Duodenal mucosa (tissue), 2 donors: ENCODE results near the gene ZFAND3.

Experiments used
- H3K27ac ChIP-seq: one replicate; pipeline ENCODE4 v1.7.0; 2013; ENCODE audit warnings: low read depth, low read length
- H3K27me3 ChIP-seq, 2 donors: one replicate each; pipeline ENCODE4 v1.7.0; 2013; ENCODE audit warnings: low read length in 2 of 2, control low read depth in 1 of 2; ENCODE audit not compliant: insufficient read depth in 2 of 2, control insufficient read depth in 1 of 2
- H3K36me3 ChIP-seq, 2 donors: one replicate each; pipeline ENCODE4 v1.7.0; 2013; ENCODE audit warnings: low read length in 2 of 2, control low read depth in 1 of 2; ENCODE audit not compliant: insufficient read depth in 2 of 2, control insufficient read depth in 1 of 2
- H3K4me1 ChIP-seq, 2 donors: one replicate each; pipeline ENCODE4 v1.7.0; 2013; ENCODE audit warnings: low read length in 2 of 2, control low read depth in 1 of 2; ENCODE audit not compliant: insufficient read depth in 2 of 2, control insufficient read depth in 1 of 2
- H3K4me3 ChIP-seq, 2 donors: one replicate each; pipeline ENCODE4 v1.7.0; 2013; ENCODE audit warnings: low read length in 2 of 2, low read depth in 1 of 2
- H3K9ac ChIP-seq, 2 donors: one replicate each; pipeline ENCODE4 v1.7.0; 2013; ENCODE audit warnings: low read length in 2 of 2, low read depth in 1 of 2
- H3K9me3 ChIP-seq, 2 donors: one replicate each; pipeline ENCODE4 v1.7.0; 2013; ENCODE audit warnings: low read length in 2 of 2, control low read depth in 1 of 2; ENCODE audit not compliant: control insufficient read depth in 1 of 2

Gene ZFAND3

DNA sequence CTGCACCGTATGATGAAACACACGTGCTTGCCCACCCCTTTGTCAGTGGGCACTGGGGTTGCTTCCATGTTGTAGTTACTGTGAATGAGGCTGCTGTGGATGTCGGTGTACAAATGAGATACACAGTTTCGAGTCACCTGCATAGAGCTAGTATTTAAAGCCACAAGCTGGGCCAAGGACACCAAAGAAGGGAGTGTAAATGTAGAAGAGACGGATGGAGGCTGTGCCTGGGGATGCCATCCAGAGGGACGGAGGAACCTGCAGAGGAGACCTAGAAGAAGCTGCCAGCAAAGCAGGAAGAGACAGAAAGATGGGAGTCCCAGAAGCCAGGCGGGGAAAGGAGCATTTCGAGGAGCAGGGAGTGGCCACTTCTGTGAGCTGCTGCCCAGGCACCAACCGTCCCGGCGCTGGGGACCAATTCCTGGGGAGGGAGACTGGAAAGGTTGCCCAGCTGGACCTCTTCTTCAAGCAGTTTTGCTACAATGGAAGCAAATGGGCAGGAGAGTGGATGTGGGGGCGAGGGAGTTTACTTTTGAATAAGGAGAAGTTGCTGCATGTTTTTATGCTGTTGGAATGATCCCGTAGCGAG is 339.3 kb downstream of the ZFAND3 start:
- Histone ChIP-seq H3K4me1 (peaks cover 4 to 5% of the 10 kb centered on the region in 2 donors), H3K9me3 (no peaks in the 10 kb centered on the region), H3K27ac (no peak overlapping the region), H3K36me3 (peaks cover 0 to 7% of the 10 kb centered on the region in 2 donors), H3K9ac (no peak overlapping the region), H3K4me3 (no peak overlapping the region), H3K27me3 (no peaks in the 10 kb centered on the region)

DNA sequence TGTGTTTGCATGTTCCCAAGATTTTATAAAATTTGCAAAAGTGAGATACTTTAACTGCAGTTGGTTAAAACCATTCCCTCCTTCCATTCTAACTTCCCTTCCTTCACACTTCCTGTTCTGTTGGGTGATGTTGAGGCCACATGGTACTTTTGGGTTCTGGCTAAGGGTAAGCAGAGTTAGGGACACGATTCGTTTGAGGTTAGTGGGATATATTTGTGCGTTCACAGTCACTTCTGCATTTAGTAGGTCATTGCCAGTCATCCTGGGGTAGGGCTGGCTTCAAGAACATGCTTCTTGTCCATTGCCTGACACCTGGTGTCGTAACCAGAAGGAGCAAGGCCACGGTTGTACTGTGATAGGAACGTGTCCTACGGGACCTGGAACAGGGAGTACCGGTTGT is 340.1 kb downstream of the ZFAND3 start:
- Histone ChIP-seq H3K36me3 (peaks cover 0 to 5% of the 10 kb centered on the region in 2 donors), H3K27me3 (no peaks in the 10 kb centered on the region), H3K9me3 (no peaks in the 10 kb centered on the region), H3K9ac (no peak overlapping the region), H3K27ac (no peak overlapping the region), H3K4me3 (no peak overlapping the region), H3K4me1 (peaks cover 9 to 10% of the 10 kb centered on the region in 2 donors)

DNA sequence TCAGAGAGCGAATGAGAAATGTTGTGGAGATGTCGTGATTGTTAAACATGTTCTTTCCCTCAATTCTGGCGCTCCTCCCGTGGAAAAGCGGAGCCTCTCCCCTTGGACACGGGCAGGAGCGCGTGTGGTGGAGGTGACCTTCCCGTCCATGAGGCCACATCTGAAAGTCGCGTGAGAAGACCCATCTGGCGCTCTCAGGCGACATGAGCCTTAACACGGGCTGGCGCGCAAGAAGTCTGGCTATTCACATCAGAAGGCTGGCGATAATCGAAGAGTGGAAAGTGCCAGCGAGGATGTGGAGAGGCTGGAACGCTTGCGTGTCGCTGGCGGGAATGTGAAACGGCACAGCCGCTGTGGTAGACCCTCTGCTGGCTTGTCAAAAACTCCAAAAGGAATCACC is 341.3 kb downstream of the ZFAND3 start:
- Histone ChIP-seq H3K9me3 (no peaks in the 10 kb centered on the region), H3K4me1 (peaks cover 9 to 10% of the 10 kb centered on the region in 2 donors), H3K9ac (no peak overlapping the region), H3K27me3 (no peaks in the 10 kb centered on the region), H3K27ac (no peak overlapping the region), H3K4me3 (no peak overlapping the region), H3K36me3 (peaks cover 0 to 5% of the 10 kb centered on the region in 2 donors)

DNA sequence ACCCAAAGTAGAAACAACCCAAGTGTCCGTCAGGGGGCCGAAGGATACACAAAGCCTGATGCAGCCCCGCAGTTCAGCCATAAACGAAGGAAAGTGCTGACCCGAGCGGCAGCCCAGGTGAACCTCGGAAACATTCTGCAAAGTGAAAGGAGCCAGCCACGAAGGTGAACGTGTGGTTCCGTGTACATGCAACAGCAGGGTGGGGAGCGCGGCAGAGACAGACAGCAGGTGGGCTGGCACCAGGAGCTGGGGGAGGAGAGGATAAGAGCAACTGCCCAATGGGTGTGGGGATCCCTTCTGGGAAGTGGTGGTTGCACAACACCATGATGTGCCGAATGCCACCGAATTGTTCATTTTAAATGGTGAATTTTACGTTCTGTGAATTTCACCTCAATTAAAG is 341.8 kb downstream of the ZFAND3 start:
- Histone ChIP-seq H3K36me3 (peaks cover 0 to 5% of the 10 kb centered on the region in 2 donors), H3K27ac (no peak overlapping the region), H3K27me3 (no peaks in the 10 kb centered on the region), H3K4me3 (no peak overlapping the region), H3K9ac (no peak overlapping the region), H3K4me1 (peaks cover 9 to 10% of the 10 kb centered on the region in 2 donors), H3K9me3 (no peaks in the 10 kb centered on the region)

DNA sequence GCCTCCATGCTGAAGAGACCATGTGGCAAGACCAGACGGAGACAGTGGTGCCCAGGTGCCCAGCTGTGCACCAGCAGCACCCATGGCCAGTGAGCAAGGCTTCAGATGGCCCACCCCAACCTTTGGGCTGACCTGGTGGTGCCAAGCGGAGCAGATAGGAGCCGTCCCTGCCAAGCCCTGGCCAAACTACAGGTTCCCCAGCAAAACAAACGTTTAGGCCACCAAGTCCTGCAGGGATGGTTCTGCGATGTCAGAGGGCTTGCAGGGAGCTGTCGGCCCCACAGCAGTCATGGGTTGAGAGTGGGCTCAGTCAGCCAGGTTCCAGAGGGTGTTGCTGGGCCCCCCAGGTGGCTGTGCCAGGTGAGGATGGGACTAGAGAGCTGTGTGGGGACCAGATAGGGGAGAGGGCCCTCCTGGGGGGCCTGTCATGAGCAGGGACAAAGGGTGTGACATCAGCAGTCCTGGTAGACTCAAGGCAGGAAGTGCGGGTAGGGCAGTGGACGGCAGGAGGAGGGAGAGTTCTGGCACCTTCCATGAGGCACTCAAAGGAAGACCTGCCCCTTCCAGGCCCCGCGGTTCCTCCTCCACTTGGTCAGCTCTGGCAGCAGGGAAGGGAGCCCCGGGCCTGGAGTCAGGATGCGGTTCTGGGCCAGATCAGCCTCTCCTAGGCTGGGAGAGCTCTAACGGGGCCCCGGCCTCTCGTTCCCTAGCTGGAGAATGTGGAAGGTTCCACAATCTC is 342.4 kb downstream of the ZFAND3 start:
- Histone ChIP-seq H3K9ac (no peak overlapping the region), H3K4me3 (no peak overlapping the region), H3K27me3 (no peaks in the 10 kb centered on the region), H3K36me3 (peaks cover 0 to 5% of the 10 kb centered on the region in 2 donors), H3K4me1 (peaks cover 9 to 10% of the 10 kb centered on the region in 2 donors), H3K27ac (no peak overlapping the region), H3K9me3 (no peaks in the 10 kb centered on the region)

DNA sequence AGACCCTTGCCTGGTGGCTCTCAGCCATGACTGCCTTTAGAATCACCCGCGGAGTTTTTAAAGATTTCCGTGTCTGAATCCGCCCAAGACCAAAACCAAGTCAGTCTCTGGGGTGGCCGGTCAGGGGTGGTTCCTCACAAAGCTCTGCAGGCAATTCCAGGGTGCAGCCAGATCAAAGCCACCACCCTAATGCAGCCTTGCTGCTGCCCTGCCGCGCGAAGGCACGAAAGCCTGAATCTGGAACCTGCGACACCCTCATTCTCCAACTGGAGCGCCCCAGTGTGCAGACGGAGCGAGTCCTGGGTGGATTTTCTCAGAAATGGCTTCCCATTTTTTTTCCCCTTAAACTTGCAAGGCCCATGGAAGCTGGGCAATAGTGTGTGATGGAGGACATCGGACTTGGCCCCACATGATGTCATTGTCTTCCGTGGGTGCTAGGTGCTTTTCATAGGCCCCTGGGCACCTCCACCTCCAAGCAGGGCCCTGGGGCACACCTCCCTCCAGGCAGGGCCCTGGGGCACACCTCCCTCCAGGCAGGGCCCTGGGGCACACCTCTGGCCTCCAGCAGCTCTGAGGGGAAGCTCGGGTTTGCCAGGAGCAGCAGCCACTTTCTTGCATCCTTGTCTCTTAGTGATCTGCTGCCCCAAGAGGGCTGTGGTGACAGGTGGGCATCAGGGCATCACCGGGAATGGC is 343.1 kb downstream of the ZFAND3 start:
- no peak overlapping the region for H3K27ac ChIP-seq
- H3K4me3 ChIP-seq, result no peak overlapping the region
- no peaks in the 10 kb centered on the region for H3K27me3 ChIP-seq
- peaks cover 9 to 10% of the 10 kb centered on the region in 2 donors for H3K4me1 ChIP-seq
- peaks cover 0 to 5% of the 10 kb centered on the region in 2 donors for H3K36me3 ChIP-seq
- no peak overlapping the region for H3K9ac ChIP-seq
- no peaks in the 10 kb centered on the region for H3K9me3 ChIP-seq

DNA sequence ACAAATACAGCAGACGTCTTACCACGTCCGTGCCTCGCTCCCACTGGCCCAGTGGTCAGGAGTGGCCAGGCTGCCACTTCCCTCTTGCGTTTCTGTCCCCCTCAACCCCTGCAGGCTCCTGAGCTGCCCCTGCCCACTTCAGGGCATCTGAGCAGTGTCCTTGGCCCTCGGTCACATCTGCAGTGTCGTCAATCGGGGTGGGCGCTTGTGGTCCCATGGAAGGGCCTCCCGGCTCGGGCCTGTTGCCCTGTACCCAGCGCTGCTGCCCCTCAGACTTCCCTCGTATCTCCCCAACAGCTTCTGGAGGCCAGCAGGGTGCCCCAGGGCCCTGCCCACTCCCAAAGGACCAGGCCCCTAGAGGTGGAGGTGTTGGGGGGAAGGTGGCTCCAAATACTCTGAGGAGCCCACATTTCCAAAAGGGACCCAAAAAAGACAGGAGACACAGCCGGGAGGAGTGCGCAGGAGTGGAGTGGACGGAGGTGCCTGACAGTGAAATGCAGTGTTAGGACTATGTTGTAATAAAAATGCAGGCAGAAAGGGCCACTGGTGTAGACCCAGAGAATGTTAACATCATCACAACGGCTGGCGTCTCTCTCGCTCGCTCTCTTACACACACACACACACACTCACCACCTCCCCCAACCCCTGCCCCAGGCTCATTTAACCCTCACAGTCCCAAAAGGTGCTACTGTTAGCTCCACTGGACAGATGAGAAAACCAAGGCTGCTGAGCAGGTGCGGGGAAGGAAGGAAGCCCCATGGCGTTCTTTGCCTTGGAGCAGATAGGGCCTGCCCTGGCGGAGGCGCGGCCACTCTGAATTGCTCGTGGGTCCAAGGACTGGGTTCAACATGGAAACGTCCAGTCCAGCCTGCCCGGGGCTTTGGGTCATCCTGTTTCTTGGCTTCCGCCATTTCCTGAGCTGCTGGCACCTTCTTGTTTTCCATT is 343.9 kb downstream of the ZFAND3 start:
- H3K27ac ChIP-seq, result no peak overlapping the region
- H3K4me1 ChIP-seq, result peaks cover 9 to 10% of the 10 kb centered on the region in 2 donors
- no peaks in the 10 kb centered on the region for H3K9me3 ChIP-seq
- no peak overlapping the region for H3K9ac ChIP-seq
- no peaks in the 10 kb centered on the region for H3K27me3 ChIP-seq
- no peak overlapping the region for H3K4me3 ChIP-seq
- H3K36me3 ChIP-seq, result peaks cover 0 to 5% of the 10 kb centered on the region in 2 donors

DNA sequence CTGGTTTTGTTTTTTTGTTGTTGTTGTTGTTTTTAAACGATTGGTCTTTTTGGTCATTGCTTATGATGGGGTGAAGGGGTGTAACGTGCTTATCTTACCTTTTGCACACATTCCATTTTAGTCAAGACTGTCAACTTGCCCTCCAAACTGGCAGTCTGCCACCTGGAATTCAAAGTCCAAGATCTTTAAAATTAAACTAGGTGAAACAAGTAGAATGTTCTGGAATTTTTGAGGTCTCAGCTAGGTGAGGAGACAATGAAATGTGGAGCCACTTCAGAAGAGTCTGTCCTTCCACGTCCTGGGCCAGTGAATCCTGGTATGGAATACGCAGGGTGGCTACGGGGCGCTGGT is 344.6 kb downstream of the ZFAND3 start:
- H3K9ac ChIP-seq, result no peak overlapping the region
- H3K27ac ChIP-seq, result no peak overlapping the region

DNA sequence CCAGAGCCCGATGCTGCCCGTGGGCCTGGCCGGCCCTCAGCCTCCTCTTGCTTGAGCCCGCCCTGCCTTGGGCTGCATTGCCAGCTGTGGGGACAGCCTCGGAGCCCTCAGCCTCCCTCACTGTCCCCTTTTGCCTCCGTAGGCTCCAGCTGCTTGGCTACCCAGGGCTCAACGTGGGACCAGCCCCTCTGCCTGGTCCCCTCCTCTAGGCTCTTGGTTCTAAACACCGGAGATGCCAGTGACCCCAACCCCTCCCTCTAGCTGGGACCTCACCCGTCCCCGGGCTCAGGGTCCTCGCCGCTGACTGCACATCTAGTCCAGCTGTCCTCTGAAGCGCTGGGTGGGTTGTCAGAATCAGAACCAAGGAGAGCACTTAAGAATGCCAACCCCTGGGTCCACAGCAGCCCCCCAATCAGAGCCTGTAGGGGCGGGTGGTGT is 345.2 kb downstream of the ZFAND3 start:
- Histone ChIP-seq H3K9ac (no peak overlapping the region), H3K4me1 (peaks cover 10 to 12% of the 10 kb centered on the region in 2 donors), H3K9me3 (no peaks in the 10 kb centered on the region), H3K36me3 (peaks cover 0 to 5% of the 10 kb centered on the region in 2 donors), H3K27ac (peak overlapping the region; percentile 10), H3K4me3 (no peak overlapping the region), H3K27me3 (no peaks in the 10 kb centered on the region)

More for the DNA sequence above, 344.6 kb downstream of the ZFAND3 start:
- Histone ChIP-seq H3K27me3 (no peaks in the 10 kb centered on the region), H3K4me1 (peaks cover 9 to 10% of the 10 kb centered on the region in 2 donors), H3K4me3 (no peak overlapping the region), H3K36me3 (peaks cover 0 to 5% of the 10 kb centered on the region in 2 donors), H3K9me3 (no peaks in the 10 kb centered on the region)
